T-helper 1 cell treated with Interleukin-12 subunit alpha and Interleukin-12 subunit beta and Interleukin-4 antibody, amounts not matched to agents 30 ng/mL and 1 ng/mL, for 36 hours (primary cell): Measurements from ENCODE around the gene RAB6D. TPM values are rescaled to one million over a fixed set of nuclear protein-coding genes. Genes with fewer than 3 reads are reported as not detected.
"Not testable (repeated sequence)": the region's sequence is repeated elsewhere in the genome, so short reads cannot be mapped to it uniquely, and the experiment has no call there.

Experiments
- intact Hi-C: fragments of 100-400 bp; cut with micrococcal nuclease; formaldehyde crosslinking; loops from one replicate; pipeline ENCODE4 v1.15.1; 2024
- total RNA-seq: library from RNA; stranded (reverse); gene quantifications from 2 replicates; pipeline ENCODE4 v1.2.3, GENCODE V29; 2022

The RAB6D gene
- not detected in 2 replicates for total RNA-seq

GRCh38 chr2:131363703-131364186 is at the start of gene RAB6D:
Gene RAB6D, minus strand, starts transcription at chr2:131364168. Its CDS starts 448 bp downstream, at chr2:131363720.
- intact Hi-C loops, result not testable (repeated sequence)

- intact Hi-C loops, result loop anchor here (1.0 to 10.0 kb wide), 6 partner anchors 79 to 592 kb away; partner anchors contain the start of gene MZT2A
These were observed 49.3 kb upstream of the RAB6D start for GRCh38 chr2:131413148-131413747.

GRCh38 chr2:131410173-131410572 is 46.2 kb upstream of the RAB6D start:
- intact Hi-C loops, result loop anchor here (10.0 kb wide), 1 partner anchor 595 kb away; no protein-coding TSS in a partner anchor

- intact Hi-C loops, result no loop called here
These were observed 44.8 kb upstream of the RAB6D start for GRCh38 chr2:131408778-131409177.

GRCh38 chr2:131408207-131408606 is 44.2 kb upstream of the RAB6D start:
- intact Hi-C loops, result no loop called here

- intact Hi-C loops, result no loop called here
These were observed 40.8 kb upstream of the RAB6D start for GRCh38 chr2:131404753-131405152.

GRCh38 chr2:131402320-131403039 is 38.5 kb upstream of the RAB6D start:
- intact Hi-C loops, result no loop called here

- intact Hi-C loops, result no loop called here
These were observed 36.9 kb upstream of the RAB6D start for GRCh38 chr2:131400849-131401248.

- intact Hi-C loops, result not testable (repeated sequence)
These were observed 36.5 kb upstream of the RAB6D start for GRCh38 chr2:131400441-131400840.

GRCh38 chr2:131396209-131396608 is 32.2 kb upstream of the RAB6D start:
- intact Hi-C loops, result not testable (repeated sequence)

- intact Hi-C loops, result not testable (repeated sequence)
These were observed 31.2 kb upstream of the RAB6D start for GRCh38 chr2:131395024-131395645.

- intact Hi-C loops, result no loop called here
These were observed 30.4 kb upstream of the RAB6D start for GRCh38 chr2:131394147-131394931.

GRCh38 chr2:131391953-131392352 is 28.0 kb upstream of the RAB6D start:
- intact Hi-C loops, result not testable (repeated sequence)

- intact Hi-C loops, result not testable (repeated sequence)
These were observed 27.5 kb upstream of the RAB6D start for GRCh38 chr2:131391471-131391870.

- intact Hi-C loops, result not testable (repeated sequence)
These were observed 26.6 kb upstream of the RAB6D start for GRCh38 chr2:131390495-131391130.

GRCh38 chr2:131389657-131390056 is 25.7 kb upstream of the RAB6D start:
- intact Hi-C loops, result no loop called here

GRCh38 chr2:131388834-131389233 is 24.9 kb upstream of the RAB6D start:
- intact Hi-C loops, result not testable (repeated sequence)

- intact Hi-C loops, result not testable (repeated sequence)
These were observed 9.1 kb upstream of the RAB6D start for GRCh38 chr2:131373111-131373510.

GRCh38 chr2:131369954-131370353 is 6.0 kb upstream of the RAB6D start:
- intact Hi-C loops, result no loop called here

GRCh38 chr2:131368493-131369066 is 4.6 kb upstream of the RAB6D start:
- intact Hi-C loops, result not testable (repeated sequence)
